ENCODE data around the gene GMDS. TPM values are rescaled to one million over a fixed set of nuclear protein-coding genes. Genes with fewer than 3 reads are reported as not detected.

Gene GMDS
- total and polyA plus RNA-seq, 2 of the 8 experiments (the other 6 are each of a cell fraction or from before 2014, with no cell fraction given) = 16.8 to 50.0 TPM

DNA sequence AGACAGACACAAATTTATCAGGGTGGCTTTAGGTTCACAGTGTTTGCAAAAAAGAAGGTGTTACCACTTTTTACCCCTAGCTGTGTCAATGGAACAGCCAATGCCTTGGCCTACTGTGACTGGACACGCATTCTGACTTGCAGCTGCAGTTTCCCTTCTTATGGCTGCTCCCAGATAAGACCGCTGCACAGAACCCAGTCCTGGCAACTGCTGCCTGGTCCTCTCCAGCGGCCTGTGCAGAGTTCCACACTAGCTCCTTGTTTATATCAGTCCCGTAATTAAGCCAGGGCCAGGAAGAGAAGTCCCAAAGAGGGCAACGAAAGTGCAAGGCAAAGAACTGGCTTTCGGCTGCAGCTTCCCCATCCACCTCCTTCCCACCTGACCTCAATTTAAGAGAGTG lies 352.7 kb downstream of the GMDS start:
- Histone ChIP-seq H3K23ac (ENCODE audit: insufficient read length) (no peak overlapping the region), H3K4ac (replicated peaks; ENCODE audit: insufficient read length, low read depth, low read length) (no peak overlapping the region), H3K18ac (ENCODE audit: extremely low read depth, low read length) (no peak overlapping the region), H3K4me3 (ENCODE audit: extremely low read depth in 1 of 4, insufficient read depth in 2 of 4, low read depth in 3 of 4, low read length in 4 of 4) (no peak overlapping the region), H2AFZ (ENCODE audit: low read length) (no peak overlapping the region), H2BK5ac (ENCODE audit: low read depth, low read length) (no peak overlapping the region), H3K9me3 (ENCODE audit: insufficient read depth in 2 of 2, low read depth in 1 of 2, low read length in 1 of 2) (no peaks in the 10 kb centered on the region), H3K56ac (replicated peaks; ENCODE audit: insufficient read length, low read depth, low read length) (no peak overlapping the region), H2BK20ac (ENCODE audit: low read length) (no peak overlapping the region), H3K23me2 (ENCODE audit: low read depth, low read length) (no peaks in the 10 kb centered on the region), H4K8ac (ENCODE audit: extremely low read depth, insufficient read depth, low read length) (no peak overlapping the region), H2BK15ac (ENCODE audit: low read length) (no peak overlapping the region), H3K27me3 (replicated peaks in 1 of 4; ENCODE audit: control insufficient read depth in 3 of 4, extremely low read depth in 1 of 4, insufficient read depth in 3 of 4, low read length in 3 of 4) (no peaks in the 10 kb centered on the region), H4K91ac (replicated peaks; ENCODE audit: insufficient read length, low read length) (no peak overlapping the region), H3K79me2 (ENCODE audit: control insufficient read depth in 1 of 2, insufficient read depth in 2 of 2, low read length in 2 of 2) (no peaks in the 10 kb centered on the region), H3K4me2 (ENCODE audit: insufficient read depth in 1 of 2, low read depth in 2 of 2, low read length in 2 of 2) (no peak overlapping the region), H4K5ac (ENCODE audit: insufficient read length, low read depth, low read length) (no peak overlapping the region), H3K27ac (ENCODE audit: low read depth, low read length) (no peak overlapping the region), H3K14ac (ENCODE audit: insufficient read length) (no peak overlapping the region), H2BK120ac (replicated peaks; ENCODE audit: low read depth, low read length) (no peak overlapping the region), H2BK12ac (ENCODE audit: low read depth, low read length) (no peak overlapping the region), H3K9ac (replicated peaks in 1 of 4; ENCODE audit: extremely low read depth in 1 of 4, low read depth in 3 of 4, low read length in 3 of 4) (no peak overlapping the region), H4K20me1 (replicated peaks in 1 of 2; ENCODE audit: control insufficient read depth in 1 of 2, insufficient read depth in 2 of 2, low read length in 2 of 2) (no peaks in the 10 kb centered on the region), H3K79me1 (ENCODE audit: low read depth, low read length) (no peaks in the 10 kb centered on the region), H3K4me1 (replicated peaks in 1 of 4; ENCODE audit: control insufficient read depth in 3 of 4, insufficient read depth in 4 of 4, low read length in 3 of 4) (no peaks in the 10 kb centered on the region), H2AK5ac (ENCODE audit: low read depth, low read length) (no peak overlapping the region), H3K36me3 (ENCODE audit: control insufficient read depth in 2 of 4, insufficient read depth in 4 of 4, low read length in 3 of 4) (no peaks in the 10 kb centered on the region)
- FAIRE-seq = no peak
- CTCF ChIA-PET (ENCODE audit: partially characterized antibody) = interaction anchor here (0.6 to 3.6 kb wide), 14 partner anchors 10 to 317 kb away, joined by 3 to 14 read pairs (median 4); no protein-coding TSS in a partner anchor
- TF ChIP-seq SIX5 (IDR thresholded peaks at IDR 0.05; ENCODE audit: low read depth, low read length) (no peak), TEAD4 (IDR thresholded peaks at IDR 0.05; ENCODE audit: low read depth, low read length) (no peak), HDAC6 (IDR thresholded peaks at IDR 0.05; ENCODE audit: low read depth, low read length) (no peak), CBX8 (IDR thresholded peaks at IDR 0.05; ENCODE audit: borderline replicate concordance, low read depth, low read length) (no peak), CTBP2 (IDR thresholded peaks at IDR 0.05; ENCODE audit: borderline replicate concordance, insufficient read depth, insufficient read length, low read length) (no peak), JUND (IDR thresholded peaks at IDR 0.05; ENCODE audit: low read length) (no peak), SRF (IDR thresholded peaks at IDR 0.05; ENCODE audit: low read depth, low read length) (no peak), RAD21 (IDR thresholded peaks at IDR 0.05 in 1 of 2, conservative IDR thresholded peaks at IDR 0.05 in 1 of 2; ENCODE audit: low read depth in 2 of 2, low read length in 2 of 2) (no peak), POLR2A (IDR thresholded peaks at IDR 0.05; ENCODE audit: control extremely low read depth in 1 of 2, low read depth in 2 of 2, low read length in 2 of 2) (no peak), KDM1A (IDR thresholded peaks at IDR 0.05; ENCODE audit: borderline replicate concordance, low read length) (no peak), TBP (IDR thresholded peaks at IDR 0.05; ENCODE audit: low read depth, low read length) (no peak), NANOG (IDR thresholded peaks at IDR 0.05; ENCODE audit: insufficient read depth, low read depth, low read length, poor library complexity, severe bottlenecking) (no peak), SUZ12 (IDR thresholded peaks at IDR 0.05; ENCODE audit: low read length) (no peak)
- TF ChIP-seq, protein P1, sequence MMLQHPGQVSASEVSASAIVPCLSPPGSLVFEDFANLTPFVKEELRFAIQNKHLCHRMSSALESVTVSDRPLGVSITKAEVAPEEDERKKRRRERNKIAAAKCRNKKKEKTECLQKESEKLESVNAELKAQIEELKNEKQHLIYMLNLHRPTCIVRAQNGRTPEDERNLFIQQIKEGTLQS (IDR thresholded peaks at IDR 0.05; ENCODE audit: insufficient read depth, low read depth, low read length) = no peak
- POLR2A ChIA-PET (ENCODE audit: partially characterized antibody) = no interaction called here
- WGBS, 2 experiments (ENCODE audit: extremely low coverage in 1 of 2, insufficient coverage in 1 of 2, insufficient read length in 1 of 2, insufficient replicate concordance in 2 of 2, low coverage in 1 of 2, low lambda C conversion rate in 2 of 2, missing lambda C conversion rate in 1 of 2) = 83% methylated on average over 5 of the region's 6 CpGs; no CpG with 5 or more reads in 1 of the 2 experiments
- no peak for DNase-seq (ENCODE audit: low read depth in 1 of 2, low spot score in 2 of 2)
